B cell (primary cell): ENCODE measurements around the gene EPHB3. TPM values are rescaled to one million over a fixed set of nuclear protein-coding genes. Genes with fewer than 3 reads are reported as not detected.

Experiments used
- ATAC-seq: fragments of 200-7000 bp; cut with Tn5 transposase; one replicate; pipeline ENCODE4 v1.10.0; 2021; ENCODE audit warnings: low read depth, mild to moderate bottlenecking, moderate number of reproducible peaks, moderate library complexity
- CTCF ChIA-PET: fragments of 350-600 bp; sonication (Branson Sonifier 250); formaldehyde crosslinking; loops from one replicate; lab custom pipeline; 2021; ENCODE audit warnings: antibody characterized with exemption, inconsistent platforms; lab: Charles Lee
- POLR2A ChIA-PET: fragments of 350-600 bp; sonication (Branson Sonifier 250); formaldehyde crosslinking; loops from one replicate; lab custom pipeline; 2021; ENCODE audit warnings: antibody characterized with exemption; lab: Charles Lee
- DNase-seq: peaks from one replicate; pipeline ENCODE4 v3.0.0; 2013
- H2AFZ ChIP-seq: 2 replicates; pipeline ENCODE4 v1.6.1; 2012; ENCODE audit warnings: mild to moderate bottlenecking, low read depth, low read length; ENCODE audit not compliant: insufficient read depth, poor library complexity, severe bottlenecking
- H3K27ac ChIP-seq, 2 donors: 1 replicate in 1 of 2; 2 replicates in 1 of 2; pipeline ENCODE4 v1.5.1; 2012 to 2013; ENCODE audit warnings: low read length in 2 of 2, mild to moderate bottlenecking in 2 of 2, moderate library complexity in 1 of 2
- H3K27me3 ChIP-seq, 4 experiments: fragments of 200-600 bp in 1 of 4; sonication (generic) in 1 of 4; replicated peaks in 1 of 4; 1 replicate in 2 of 4; 2 replicates in 2 of 4; pipeline versions ENCODE4 v1.6.1 to v1.7.0; 2013 to 2016; ENCODE audit warnings: low read length in 3 of 4, mild to moderate bottlenecking in 2 of 4, mixed read lengths in 1 of 4, moderate library complexity in 1 of 4; ENCODE audit not compliant: insufficient read depth in 4 of 4, control insufficient read depth in 3 of 4; ENCODE audit errors: control extremely low read depth in 1 of 4
- H3K36me3 ChIP-seq, 2 experiments: replicated peaks in 1 of 2; 1 replicate in 1 of 2; 2 replicates in 1 of 2; pipeline versions ENCODE4 v1.6.1 to v1.7.1; 2013; ENCODE audit warnings: low read length in 1 of 2; ENCODE audit not compliant: insufficient read depth in 2 of 2, control insufficient read depth in 1 of 2; ENCODE audit errors: control extremely low read depth in 1 of 2, extremely low read depth in 1 of 2
- H3K4me1 ChIP-seq, 2 donors: fragments of 200-600 bp in 1 of 2; sonication (generic) in 1 of 2; 1 replicate in 1 of 2; 2 replicates in 1 of 2; pipeline versions ENCODE4 v1.5.1 to v1.6.1; 2013 to 2017; ENCODE audit warnings: low read length in 2 of 2; ENCODE audit not compliant: control insufficient read depth in 2 of 2, insufficient read depth in 2 of 2
- H3K4me2 ChIP-seq: replicated peaks from 2 replicates; pipeline ENCODE3; 2012; ENCODE audit warnings: mild to moderate bottlenecking, low read depth, low read length; ENCODE audit not compliant: poor library complexity, severe bottlenecking
- H3K4me3 ChIP-seq, 5 experiments: fragments of 200-600 bp in 1 of 5; sonication (generic) in 1 of 5; 1 replicate in 3 of 5; 2 replicates in 2 of 5; pipeline versions ENCODE4 v1.5.1 to v1.7.0; 2011 to 2016; ENCODE audit warnings: low read length in 4 of 5, mild to moderate bottlenecking in 4 of 5, low read depth in 2 of 5, control low read depth in 1 of 5, moderate library complexity in 1 of 5; ENCODE audit not compliant: insufficient read depth in 1 of 5; ENCODE audit errors: control extremely low read depth in 1 of 5, extremely low read depth in 1 of 5
- H3K79me2 ChIP-seq: fragments of 200-600 bp; sonication (generic); one replicate; pipeline ENCODE4 v1.6.0; 2016; ENCODE audit warnings: low read length; ENCODE audit not compliant: control insufficient read depth, insufficient read depth
- H3K9ac ChIP-seq: fragments of 200-600 bp; sonication (generic); 2 replicates; pipeline ENCODE4 v1.6.1; 2017; ENCODE audit warnings: mild to moderate bottlenecking, low read length, moderate library complexity
- H3K9me3 ChIP-seq, 3 donors: one replicate each; pipeline versions ENCODE4 v1.6.1 to v1.7.1; 2013; ENCODE audit warnings: low read length in 2 of 3; ENCODE audit not compliant: control insufficient read depth in 2 of 3, insufficient read depth in 1 of 3; ENCODE audit errors: control extremely low read depth in 1 of 3
- H4K20me1 ChIP-seq: 2 replicates; pipeline ENCODE4 v1.6.0; 2012; ENCODE audit warnings: mild to moderate bottlenecking, low read length; ENCODE audit not compliant: insufficient read depth, control insufficient read depth, poor library complexity, severe bottlenecking
- H3K27ac Mint-ChIP-seq: one replicate; pipeline ENCODE4 v1.8.0; 2021; ENCODE audit warnings: mixed read lengths
- H3K27me3 Mint-ChIP-seq: one replicate; pipeline ENCODE4 v1.8.0; 2021; ENCODE audit warnings: mixed read lengths
- H3K4me1 Mint-ChIP-seq: one replicate; pipeline ENCODE4 v1.8.0; 2021; ENCODE audit warnings: mixed read lengths
- H3K4me3 Mint-ChIP-seq: one replicate; pipeline ENCODE4 v1.8.0; 2021; ENCODE audit warnings: mixed read lengths
- H3K9me3 Mint-ChIP-seq: one replicate; pipeline ENCODE4 v1.8.0; 2022; ENCODE audit warnings: mixed read lengths; ENCODE audit not compliant: insufficient read depth
- CTCF ChIP-seq: fragments of 200-600 bp; IDR thresholded peaks from one replicate; pipeline ENCODE4 v1.8.0; 2022; ENCODE audit warnings: antibody characterized with exemption, mild to moderate bottlenecking
- EZH2 ChIP-seq: IDR thresholded peaks from 2 replicates; pipeline ENCODE4 v1.6.1; 2012; ENCODE audit warnings: borderline replicate concordance, low read depth, mild to moderate bottlenecking, moderate library complexity, low read length; ENCODE audit not compliant: insufficient read depth, poor library complexity, severe bottlenecking
- WGBS: methylation state at CpG from one replicate; pipeline ENCODE4 v1.1.5; 2013; ENCODE audit warnings: missing lambda C conversion rate; ENCODE audit not compliant: insufficient coverage; 5-methylcytosine and 5-hydroxymethylcytosine counted together
- intact Hi-C: fragments of 100-400 bp; cut with micrococcal nuclease; formaldehyde crosslinking; loops from one replicate; pipeline ENCODE4 v1.10.0; 2022
- polyA plus RNA-seq: library from polyadenylated mRNA; depleted of rRNA; stranded (reverse); fragments of >200 nt; gene quantifications from 2 replicates; pipeline ENCODE4 v1.2.3, GENCODE V29; 2012
- total RNA-seq, 2 donors: library from RNA; stranded (reverse); fragments of 120-200 nt in 1 of 2; gene quantifications; 1 replicate in 1 of 2; 2 replicates in 1 of 2; pipeline versions ENCODE4 v1.2.3 to v1.2.4, GENCODE V29; 2013 to 2022

The EPHB3 gene
- total and polyA plus RNA-seq, 2 donors (not counting 1 experiment from before 2014, with no cell fraction given) = 0.06 to 0.07 TPM

GRCh38 chr3:184572633-184573270 is 11.2 kb downstream of the EPHB3 start:
- H3K4me2 ChIP-seq = no peak overlapping the region
- H3K9me3 ChIP-seq = peaks cover 0 to 3% (median 0%) of the 10 kb centered on the region in 3 donors
- 95% methylated on average over 33 of the region's 33 CpGs for WGBS
- ChIA-PET CTCF (interaction anchor here (1.0 kb wide), 2 partner anchors 12 to 205 kb away, joined by 3 read pairs; partner anchors contain the start of gene EPHB3), POLR2A (no interaction called here)
- H2AFZ ChIP-seq = no peak overlapping the region
- Mint-ChIP-seq H3K27ac (no peak overlapping the region), H3K4me1 (peaks cover 5% of the 10 kb centered on the region), H3K4me3 (no peak overlapping the region), H3K27me3 (peaks cover 34% of the 10 kb centered on the region), H3K9me3 (no peaks in the 10 kb centered on the region)
- H4K20me1 ChIP-seq = no peaks in the 10 kb centered on the region
- ATAC-seq (no peak), DNase-seq (no peak)
- H3K36me3 ChIP-seq = no peaks in the 10 kb centered on the region
- H3K4me3 ChIP-seq = no peak overlapping the region
- H3K9ac ChIP-seq = no peak overlapping the region
- intact Hi-C loops = no loop called here
- H3K4me1 ChIP-seq = peaks cover 13 to 17% of the 10 kb centered on the region in 2 donors
- H3K27me3 ChIP-seq = peaks cover 0 to 48% (median 10%) of the 10 kb centered on the region in 4 experiments
- H3K27ac ChIP-seq = no peak overlapping the region
- no peaks in the 10 kb centered on the region for H3K79me2 ChIP-seq
- TF ChIP-seq EZH2 = no peak

DNA sequence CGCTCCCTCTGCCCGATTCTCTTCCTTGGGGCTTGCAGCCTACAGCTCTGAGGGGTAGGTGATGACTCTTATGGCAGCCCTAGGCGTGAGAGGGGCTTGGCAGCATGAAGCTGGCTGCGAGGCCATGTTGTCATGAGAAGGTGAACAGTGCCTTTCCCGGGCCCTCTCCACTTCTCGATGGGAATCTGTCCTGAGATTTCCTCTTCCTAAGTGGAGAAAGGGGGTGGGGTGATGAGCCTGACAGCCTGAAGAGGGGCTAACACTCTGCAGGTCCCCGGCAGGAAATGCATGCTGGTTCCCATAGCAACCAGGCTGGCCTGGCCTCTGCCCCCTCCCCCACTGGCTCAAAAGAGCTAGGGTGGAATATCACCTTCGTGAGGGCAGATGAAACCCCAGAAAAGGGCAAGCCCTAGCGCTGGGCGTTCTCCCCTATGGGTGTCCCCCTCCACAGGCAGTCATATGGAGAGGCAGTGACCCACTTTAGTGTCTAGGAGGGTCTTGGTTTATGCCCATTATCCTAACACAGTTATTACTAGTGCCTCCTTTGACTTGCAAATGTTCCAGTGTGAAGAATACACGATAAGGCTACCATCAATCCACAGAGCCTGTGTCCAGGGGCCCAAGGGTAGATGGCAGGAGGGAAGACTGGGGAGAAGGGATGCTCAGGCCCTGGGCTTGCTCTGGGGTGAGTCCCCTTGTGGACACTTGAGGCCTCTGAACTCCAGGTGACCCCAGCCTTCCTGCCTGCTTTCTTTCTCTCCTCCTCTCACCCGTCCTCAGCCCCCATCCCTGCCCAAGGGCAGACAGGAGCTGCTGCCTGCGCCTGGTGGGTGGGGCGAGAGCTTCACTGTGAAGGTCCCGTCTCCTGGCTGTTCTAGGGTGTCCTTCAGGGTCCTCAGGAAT is 13.2 kb downstream of the EPHB3 start:
- no peak overlapping the region for H3K4me2 ChIP-seq
- Mint-ChIP-seq H3K27ac (no peak overlapping the region), H3K4me3 (no peak overlapping the region), H3K27me3 (peaks cover 36% of the 10 kb centered on the region), H3K4me1 (no peaks in the 10 kb centered on the region), H3K9me3 (no peaks in the 10 kb centered on the region)
- H2AFZ ChIP-seq = no peak overlapping the region
- no peaks in the 10 kb centered on the region for H4K20me1 ChIP-seq
- no peak for TF ChIP-seq EZH2
- no peak for TF ChIP-seq CTCF
- ATAC-seq (no peak), DNase-seq (no peak)
- H3K4me1 ChIP-seq = no peaks in the 10 kb centered on the region
- H3K4me3 ChIP-seq = no peak overlapping the region
- no peak overlapping the region for H3K27ac ChIP-seq
- H3K9me3 ChIP-seq = peaks cover 0 to 3% (median 0%) of the 10 kb centered on the region in 3 donors
- no peaks in the 10 kb centered on the region for H3K36me3 ChIP-seq
- peaks cover 0 to 33% (median 7%) of the 10 kb centered on the region in 4 experiments for H3K27me3 ChIP-seq
- ChIA-PET CTCF (interaction anchor here (1.1 to 1.7 kb wide), 2 partner anchors 14 to 152 kb away, joined by 5 to 6 read pairs; partner anchors contain the start of gene EPHB3), POLR2A (no interaction called here)
- 82% methylated on average over 9 of the region's 15 CpGs for WGBS
- H3K9ac ChIP-seq = no peak overlapping the region
- intact Hi-C loops = no loop called here
- no peaks in the 10 kb centered on the region for H3K79me2 ChIP-seq
